Mucosa of stomach (tissue), 1 donor: ENCODE measurements around the gene PCNT.

Source experiments
- H3K27me3 ChIP-seq: one replicate; pipeline ENCODE4 v1.7.0; 2013; ENCODE audit warnings: mild to moderate bottlenecking, low read length; ENCODE audit not compliant: control insufficient read depth, insufficient read depth
- H3K36me3 ChIP-seq: one replicate; pipeline ENCODE4 v1.7.0; 2013; ENCODE audit warnings: low read length; ENCODE audit not compliant: control insufficient read depth, insufficient read depth
- H3K4me1 ChIP-seq: one replicate; pipeline ENCODE4 v1.7.0; 2013; ENCODE audit warnings: mild to moderate bottlenecking, low read length; ENCODE audit not compliant: control insufficient read depth, insufficient read depth
- H3K4me3 ChIP-seq: one replicate; pipeline ENCODE4 v1.7.0; 2013; ENCODE audit warnings: low read length
- H3K9ac ChIP-seq: one replicate; pipeline ENCODE4 v1.7.0; 2013; ENCODE audit warnings: mild to moderate bottlenecking, low read length, moderate library complexity
- H3K9me3 ChIP-seq: one replicate; pipeline ENCODE4 v1.7.0; 2013; ENCODE audit warnings: mild to moderate bottlenecking, low read length, moderate library complexity; ENCODE audit not compliant: control insufficient read depth
- donor health status: Pancreatic carcinoma.

The PCNT gene

DNA sequence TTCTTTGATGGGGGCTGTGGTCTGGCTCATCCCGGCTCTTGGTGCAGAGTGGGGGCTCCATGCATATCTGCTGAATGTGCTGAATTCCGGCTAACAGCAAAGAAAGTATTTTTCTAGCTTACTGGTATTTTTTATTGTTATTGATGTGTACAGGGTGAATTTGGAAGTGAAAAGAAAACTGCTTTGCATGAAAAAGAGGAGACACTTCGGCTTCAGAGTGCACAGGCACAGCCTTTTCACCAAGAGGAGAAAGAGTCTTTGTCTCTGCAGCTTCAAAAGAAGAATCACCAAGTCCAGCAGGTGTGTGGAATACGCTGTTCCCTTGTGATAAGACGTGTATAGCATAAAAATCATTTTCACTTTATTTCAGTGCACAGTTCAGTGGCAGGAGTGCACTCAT lies 57.6 kb downstream of the PCNT start:
- no peaks in the 10 kb centered on the region for H3K9me3 ChIP-seq
- no peaks in the 10 kb centered on the region for H3K27me3 ChIP-seq
- H3K36me3 ChIP-seq, result no peaks in the 10 kb centered on the region
- H3K4me3 ChIP-seq, result no peak overlapping the region
- H3K9ac ChIP-seq, result no peak overlapping the region
- H3K4me1 ChIP-seq, result no peaks in the 10 kb centered on the region

DNA sequence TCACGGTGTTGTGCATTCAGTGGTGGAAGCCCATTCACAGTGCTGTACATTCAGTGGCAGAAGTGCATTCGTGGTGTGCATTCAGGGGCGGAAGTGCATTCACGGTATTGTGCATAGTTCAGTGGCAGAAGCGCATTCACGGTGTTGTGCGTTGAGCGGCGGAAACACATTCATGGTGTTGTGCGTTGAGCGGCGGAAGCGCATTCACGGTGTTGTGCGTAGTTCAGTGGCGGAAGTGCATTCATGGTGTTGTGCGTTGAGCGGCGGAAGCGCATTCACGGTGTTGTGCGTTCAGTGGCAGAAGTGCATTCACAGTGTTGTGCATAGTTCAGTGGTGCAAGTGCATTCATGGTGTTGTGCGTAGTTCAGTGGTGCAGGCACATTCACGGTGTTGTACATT lies 60.6 kb downstream of the PCNT start:
- H3K4me3 ChIP-seq, result no peak overlapping the region
- H3K36me3 ChIP-seq, result no peaks in the 10 kb centered on the region
- no peaks in the 10 kb centered on the region for H3K4me1 ChIP-seq
- H3K9ac ChIP-seq, result no peak overlapping the region
- H3K27me3 ChIP-seq, result no peaks in the 10 kb centered on the region
- H3K9me3 ChIP-seq, result no peaks in the 10 kb centered on the region

DNA sequence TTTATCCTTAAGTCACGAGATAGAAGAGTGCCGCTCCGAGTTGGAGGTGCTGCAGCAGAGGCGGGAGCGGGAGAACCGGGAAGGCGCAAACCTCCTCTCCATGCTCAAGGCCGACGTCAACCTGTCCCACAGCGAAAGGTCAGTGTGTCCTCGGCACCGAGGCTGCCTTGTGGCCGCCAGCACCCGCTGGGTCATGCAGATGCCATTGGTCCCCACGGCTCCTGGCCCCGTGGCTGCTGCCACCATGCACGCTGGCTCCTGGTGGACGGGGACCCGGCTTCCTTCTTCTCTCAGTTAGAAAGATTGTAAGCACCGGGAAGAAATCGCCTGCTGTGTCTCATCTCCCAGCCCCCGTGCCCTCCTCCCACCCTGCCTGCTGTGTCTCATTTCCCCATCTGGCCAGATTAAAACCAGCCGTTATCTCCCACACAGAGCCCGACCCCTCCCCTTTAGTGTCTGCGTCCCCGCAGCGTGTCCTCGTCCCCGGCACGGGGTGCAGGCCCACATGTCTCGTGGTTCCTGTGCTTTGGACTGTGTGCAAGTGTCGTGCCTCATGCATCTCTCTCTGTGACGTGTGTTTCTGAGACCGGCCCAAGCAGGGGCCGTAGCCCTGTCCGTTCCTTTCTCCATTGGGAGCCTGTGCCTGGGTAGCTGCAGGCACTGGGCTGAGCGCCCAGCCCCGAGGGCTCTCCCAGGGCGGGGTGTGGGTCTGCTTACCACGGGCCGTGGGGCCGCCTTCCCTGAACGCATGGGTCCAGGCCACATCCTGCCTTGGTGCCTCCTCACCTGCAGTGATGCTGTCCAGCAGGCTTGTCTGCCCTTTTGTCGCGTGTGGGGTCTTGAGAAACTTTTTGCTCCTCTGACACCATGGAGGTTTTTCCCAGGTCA lies 62.1 kb downstream of the PCNT start:
- Histone ChIP-seq H3K9me3 (no peaks in the 10 kb centered on the region), H3K4me3 (no peak overlapping the region), H3K4me1 (no peaks in the 10 kb centered on the region), H3K36me3 (no peaks in the 10 kb centered on the region), H3K27me3 (no peaks in the 10 kb centered on the region), H3K9ac (no peak overlapping the region)

DNA sequence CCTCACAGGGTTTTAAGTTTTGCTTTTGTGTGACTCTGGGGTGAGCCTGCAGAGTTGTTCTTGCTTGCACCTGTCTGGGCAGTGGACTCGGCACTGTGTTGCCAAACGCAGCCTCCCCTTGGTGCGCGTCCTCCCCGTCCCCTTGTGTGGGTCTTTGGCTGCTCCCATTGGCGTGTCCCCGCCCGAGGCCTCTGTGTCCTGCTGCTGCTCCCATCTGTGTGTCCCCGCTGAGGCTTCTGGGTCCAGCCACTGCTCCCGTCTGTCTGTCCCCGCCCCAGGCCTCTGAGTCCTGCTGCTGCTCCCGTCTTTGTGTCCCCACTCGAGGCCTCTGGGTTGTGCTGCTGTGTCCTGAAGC lies 62.8 kb downstream of the PCNT start:
- no peaks in the 10 kb centered on the region for H3K4me1 ChIP-seq
- no peaks in the 10 kb centered on the region for H3K9me3 ChIP-seq
- H3K36me3 ChIP-seq, result no peaks in the 10 kb centered on the region
- no peak overlapping the region for H3K9ac ChIP-seq
- no peak overlapping the region for H3K4me3 ChIP-seq
- no peaks in the 10 kb centered on the region for H3K27me3 ChIP-seq

DNA sequence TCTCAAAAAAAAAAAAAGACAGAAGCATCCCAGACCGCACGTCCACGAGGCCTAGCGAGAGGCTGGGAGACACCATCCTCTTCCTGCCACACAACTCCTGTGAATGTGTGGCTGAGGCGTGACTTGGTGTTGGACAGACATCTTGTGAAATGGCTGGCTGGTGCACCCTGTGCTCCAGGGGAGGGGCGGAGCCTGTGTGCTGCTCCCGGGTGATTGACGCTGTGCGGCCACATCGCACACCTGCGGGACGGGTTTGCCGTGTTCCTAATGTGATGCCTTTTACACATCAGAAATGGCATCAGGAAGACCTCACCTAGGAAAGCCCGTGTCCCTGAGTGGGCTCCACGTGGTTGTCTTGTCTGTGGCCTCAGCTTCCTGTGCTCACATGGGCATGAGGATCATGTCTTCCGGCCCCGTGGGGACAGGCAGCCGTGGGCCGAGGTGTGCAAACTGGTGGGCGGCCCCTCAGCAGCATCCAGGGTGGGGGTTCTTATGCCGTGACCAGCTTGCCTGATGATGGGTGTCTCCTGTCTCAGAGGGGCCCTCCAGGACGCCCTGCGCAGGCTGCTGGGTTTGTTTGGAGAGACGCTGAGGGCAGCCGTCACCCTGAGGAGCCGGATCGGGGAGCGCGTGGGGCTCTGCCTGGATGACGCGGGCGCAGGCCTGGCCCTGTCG lies 64.4 kb downstream of the PCNT start:
- Histone ChIP-seq H3K4me1 (no peaks in the 10 kb centered on the region), H3K9me3 (no peaks in the 10 kb centered on the region)

DNA sequence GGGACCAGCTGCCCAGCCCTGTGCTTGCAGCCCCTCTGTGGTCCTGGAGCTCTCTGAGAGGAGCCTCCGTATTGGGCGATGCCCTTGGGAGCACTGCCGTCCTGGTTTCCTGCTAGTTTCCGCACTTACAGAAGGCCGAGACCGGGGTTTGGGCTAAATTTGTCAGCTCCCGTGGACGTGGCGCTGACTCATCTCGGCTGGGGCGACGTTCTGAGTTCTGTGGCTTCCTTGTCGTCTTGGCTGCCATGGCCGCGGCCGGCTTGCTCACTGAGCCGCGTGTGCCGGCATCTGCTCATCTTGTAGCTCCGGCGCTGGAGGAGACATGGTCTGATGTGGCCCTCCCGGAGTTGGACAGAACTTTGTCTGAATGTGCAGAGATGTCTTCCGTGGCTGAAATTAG lies 64.9 kb downstream of the PCNT start:
- Histone ChIP-seq H3K27me3 (no peaks in the 10 kb centered on the region), H3K9ac (no peak overlapping the region), H3K36me3 (no peaks in the 10 kb centered on the region), H3K4me3 (no peak overlapping the region), H3K9me3 (no peaks in the 10 kb centered on the region), H3K4me1 (no peaks in the 10 kb centered on the region)

More for the DNA sequence above, 64.4 kb downstream of the PCNT start:
- no peak overlapping the region for H3K9ac ChIP-seq
- no peaks in the 10 kb centered on the region for H3K36me3 ChIP-seq
- no peak overlapping the region for H3K4me3 ChIP-seq
- H3K27me3 ChIP-seq, result no peaks in the 10 kb centered on the region

DNA sequence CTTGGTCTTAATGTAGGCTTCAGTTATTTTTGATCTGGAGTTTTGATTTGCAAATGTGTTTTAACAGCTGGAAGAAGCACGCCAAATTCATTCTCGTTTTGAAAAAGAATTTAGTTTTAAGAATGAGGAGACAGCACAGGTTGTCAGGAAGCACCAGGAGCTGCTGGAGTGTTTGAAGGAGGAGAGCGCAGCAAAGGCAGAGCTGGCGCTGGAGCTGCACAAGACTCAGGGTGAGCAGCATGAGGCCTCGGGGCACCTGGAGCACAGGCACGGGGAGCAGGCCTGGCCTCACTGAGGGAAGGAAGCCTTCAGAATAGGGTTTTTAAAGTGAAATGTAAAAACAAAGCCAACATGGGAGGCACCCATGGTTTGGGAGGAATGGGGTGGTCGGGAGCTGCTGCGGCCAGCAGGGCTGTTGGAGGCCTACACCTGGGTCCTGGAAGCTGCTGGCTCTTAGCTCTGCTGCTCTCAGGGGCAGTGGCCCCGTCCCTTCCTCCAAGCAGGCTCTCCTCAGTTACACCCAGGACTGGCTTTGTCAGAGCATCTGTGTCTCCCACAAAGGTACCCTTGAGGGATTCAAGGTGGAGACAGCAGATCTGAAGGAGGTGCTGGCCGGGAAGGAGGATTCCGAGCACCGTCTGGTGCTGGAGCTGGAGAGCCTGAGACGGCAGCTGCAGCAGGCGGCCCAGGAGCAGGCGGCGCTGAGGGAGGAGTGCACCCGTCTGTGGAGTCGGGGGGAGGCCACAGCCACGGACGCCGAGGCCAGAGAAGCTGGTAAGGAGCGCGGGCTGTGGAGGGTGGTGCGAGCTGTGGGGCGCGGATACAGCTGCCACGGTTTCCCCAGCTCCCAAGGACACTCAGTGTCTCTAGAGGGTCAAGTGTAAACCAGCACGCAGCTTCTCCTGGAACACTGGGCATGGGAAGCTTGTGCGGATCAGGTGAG lies 66.9 kb downstream of the PCNT start:
- Histone ChIP-seq H3K4me3 (no peak overlapping the region), H3K36me3 (no peaks in the 10 kb centered on the region), H3K27me3 (no peaks in the 10 kb centered on the region), H3K9ac (no peak overlapping the region), H3K9me3 (no peaks in the 10 kb centered on the region), H3K4me1 (no peaks in the 10 kb centered on the region)

DNA sequence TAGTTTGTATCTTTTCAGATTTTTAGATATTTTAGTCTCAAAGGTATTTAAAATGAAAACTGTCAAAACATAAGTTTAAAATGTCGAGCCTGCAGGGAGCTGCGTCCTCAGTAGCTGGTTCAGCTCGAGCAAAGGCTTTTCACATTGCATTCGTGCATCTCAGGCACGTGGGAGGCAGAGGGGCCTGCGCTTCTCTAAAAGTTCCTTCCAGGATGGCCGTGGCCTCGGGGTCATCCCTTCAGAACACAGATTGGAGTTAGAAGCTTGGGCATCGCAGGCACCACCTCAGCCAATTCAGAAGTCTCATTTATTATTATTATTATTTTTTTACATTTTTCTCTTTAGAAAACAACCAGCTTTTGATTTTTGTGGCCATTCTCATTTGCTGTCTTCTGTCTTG lies 67.8 kb downstream of the PCNT start:
- H3K36me3 ChIP-seq, result no peaks in the 10 kb centered on the region
- H3K9ac ChIP-seq, result no peak overlapping the region
- no peak overlapping the region for H3K4me3 ChIP-seq
- H3K4me1 ChIP-seq, result no peaks in the 10 kb centered on the region
- H3K9me3 ChIP-seq, result no peaks in the 10 kb centered on the region
- H3K27me3 ChIP-seq, result no peaks in the 10 kb centered on the region

DNA sequence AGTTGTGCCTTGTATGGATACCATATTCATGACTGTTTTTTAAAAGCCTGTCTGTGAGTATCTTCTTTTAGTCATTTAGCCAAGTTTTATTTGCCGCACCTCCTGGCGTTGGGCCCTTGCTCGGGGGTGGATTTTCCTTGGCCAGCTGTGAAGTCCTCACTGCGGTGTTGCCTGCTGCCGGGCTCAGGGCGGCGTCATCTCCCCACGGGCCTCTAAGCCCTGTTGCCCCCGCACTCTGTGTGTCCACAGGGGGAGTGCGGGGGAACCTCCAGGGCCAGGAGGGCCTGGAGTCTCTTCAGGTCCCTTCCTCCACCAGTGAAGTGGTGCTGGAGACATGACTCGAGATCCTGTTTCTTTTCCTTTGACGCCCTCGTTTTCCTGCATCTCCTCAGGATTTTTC lies 69.0 kb downstream of the PCNT start:
- H3K27me3 ChIP-seq, result no peaks in the 10 kb centered on the region
- no peak overlapping the region for H3K9ac ChIP-seq
- H3K9me3 ChIP-seq, result no peaks in the 10 kb centered on the region
- no peaks in the 10 kb centered on the region for H3K36me3 ChIP-seq
- no peak overlapping the region for H3K4me3 ChIP-seq
- H3K4me1 ChIP-seq, result no peaks in the 10 kb centered on the region

DNA sequence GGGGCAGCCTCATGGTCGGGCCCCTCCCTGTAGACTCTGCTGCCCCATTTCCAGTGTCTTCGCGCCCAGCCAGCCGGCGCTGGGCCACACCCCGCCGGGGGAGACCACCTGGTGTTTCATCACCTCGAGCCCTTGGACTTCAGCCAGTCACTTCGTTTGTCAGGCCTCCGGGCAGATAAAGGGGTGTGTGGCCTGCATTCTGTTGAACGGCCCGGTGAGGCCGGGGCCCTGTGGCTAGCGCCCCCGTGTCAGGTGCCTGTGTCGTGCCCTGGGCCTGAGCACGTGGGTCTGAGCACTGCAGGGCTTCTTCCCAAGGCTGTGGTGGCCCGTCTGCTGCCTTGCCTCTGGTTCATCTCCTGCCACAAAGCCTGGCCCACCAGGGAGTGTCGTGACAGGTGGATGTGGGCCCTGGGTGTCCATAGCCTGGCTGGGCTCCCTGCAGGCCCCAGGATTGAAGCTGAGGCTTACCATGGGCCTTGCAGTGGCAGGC lies 69.5 kb downstream of the PCNT start:
- no peak overlapping the region for H3K4me3 ChIP-seq
- no peaks in the 10 kb centered on the region for H3K27me3 ChIP-seq
- no peaks in the 10 kb centered on the region for H3K36me3 ChIP-seq
- H3K9ac ChIP-seq, result no peak overlapping the region
- no peaks in the 10 kb centered on the region for H3K9me3 ChIP-seq
- no peaks in the 10 kb centered on the region for H3K4me1 ChIP-seq

DNA sequence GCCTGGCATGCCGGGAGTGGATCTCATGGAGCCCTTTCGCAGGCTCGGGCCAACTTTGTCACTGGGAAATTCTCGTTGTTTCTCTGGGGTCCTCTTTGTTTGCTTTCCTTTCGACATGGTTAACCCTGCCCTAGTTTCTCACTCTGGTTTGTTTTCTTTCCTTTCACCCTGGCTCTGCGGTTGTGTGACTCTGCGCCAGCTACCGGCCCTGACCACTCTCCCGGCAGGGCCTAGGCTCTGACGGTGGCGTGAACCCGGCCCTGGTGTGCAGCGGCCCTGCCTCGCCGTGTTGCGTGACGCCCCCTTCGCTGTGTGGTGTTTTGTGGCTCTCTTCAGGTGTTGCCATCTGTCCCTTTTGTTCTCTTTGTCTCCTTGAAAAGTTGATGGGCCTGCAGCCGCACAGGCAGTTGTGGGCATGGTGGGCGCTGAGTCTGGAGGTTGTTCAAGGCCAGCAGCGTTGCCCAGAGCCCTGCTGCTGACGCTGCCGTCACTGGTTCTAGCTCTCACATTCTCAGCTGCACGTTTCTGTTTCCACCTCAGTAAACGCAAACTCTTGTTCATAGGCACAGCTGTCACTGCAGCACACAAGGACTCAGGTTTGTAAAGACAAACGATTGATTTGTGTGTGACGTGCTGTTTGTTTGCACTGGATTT lies 70.1 kb downstream of the PCNT start:
- Histone ChIP-seq H3K4me3 (no peak overlapping the region), H3K36me3 (no peaks in the 10 kb centered on the region), H3K27me3 (no peaks in the 10 kb centered on the region), H3K4me1 (no peaks in the 10 kb centered on the region), H3K9me3 (no peaks in the 10 kb centered on the region), H3K9ac (no peak overlapping the region)
